ENCODE data around the gene NGRN.

The NGRN gene

DNA sequence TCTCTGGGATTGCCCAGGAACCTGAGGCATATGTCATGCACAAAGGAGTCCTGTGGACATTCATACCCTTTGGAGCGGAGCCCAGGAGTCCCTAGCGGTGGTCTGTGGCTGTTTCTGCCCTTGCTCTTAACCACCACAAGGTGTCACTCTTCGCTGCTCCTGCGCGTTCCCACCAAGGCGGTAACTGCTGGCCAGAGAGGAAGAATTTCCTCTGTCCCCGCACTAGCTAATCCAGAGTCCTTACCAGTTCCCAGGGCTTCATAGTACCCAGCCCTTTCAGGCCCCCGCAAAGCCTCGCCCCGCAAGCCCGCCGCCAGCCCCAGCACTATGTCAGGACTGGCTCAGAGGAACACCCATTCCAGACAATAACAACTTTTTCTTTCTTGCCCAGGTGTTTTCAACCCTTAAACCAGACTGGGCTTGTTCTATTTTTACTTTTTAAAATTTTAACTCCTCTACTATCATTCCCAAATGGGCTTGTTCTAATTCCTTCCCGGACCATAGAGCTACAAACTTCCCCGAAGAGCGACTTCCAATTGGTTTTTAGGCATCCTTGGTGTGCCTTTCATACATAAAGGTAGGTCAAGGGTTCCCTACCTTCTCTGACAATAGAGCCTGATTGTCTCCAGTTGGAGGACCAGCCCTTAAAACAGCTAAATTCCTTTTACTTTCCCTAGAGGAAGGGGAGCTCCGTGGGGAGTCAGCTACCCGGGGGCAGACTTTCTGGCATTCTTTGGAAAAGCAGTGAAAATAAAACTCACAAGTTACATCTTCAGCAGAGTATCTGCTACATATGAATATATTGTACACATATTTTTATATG is 54.8 kb downstream of the NGRN start:
- DNase-seq = peak; percentile 81

DNA sequence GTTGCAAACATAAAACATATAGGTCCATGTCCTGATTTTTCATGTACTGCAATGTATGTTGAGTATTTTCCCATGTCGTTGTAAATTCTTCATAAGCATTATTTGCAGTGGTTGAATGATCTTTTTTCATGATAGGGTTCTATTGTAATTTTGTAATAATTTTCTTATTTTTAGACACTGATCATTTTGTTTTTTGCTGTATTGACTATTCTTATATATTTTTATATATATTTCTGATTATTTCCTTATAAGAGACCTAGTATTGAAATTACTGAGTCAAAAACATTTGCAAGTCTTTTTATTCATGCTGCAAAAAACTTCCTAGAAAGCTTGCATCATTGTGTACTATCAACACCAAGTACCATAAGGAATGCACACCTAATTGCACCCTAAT is 55.4 kb downstream of the NGRN start:
- DNase-seq = no peak

All from CD4-positive, alpha-beta T cell treated with Interleukin-17A for 1 hour (primary cell).